K562 (cell line): ENCODE data around the gene RXRA.

ENCODE experiments used
- BRF2 ChIP-seq: IDR thresholded peaks from 3 replicates; pipeline ENCODE4 v1.6.1; 2011; ENCODE audit warnings: borderline replicate concordance, mild to moderate bottlenecking; ENCODE audit not compliant: insufficient read length, insufficient read depth
- CREBBP ChIP-seq: IDR thresholded peaks from one replicate; pipeline ENCODE4 v1.6.1; 2012; ENCODE audit warnings: low read depth, mild to moderate bottlenecking, control low read depth, inconsistent platforms, low read length
- JUND ChIP-seq, 2 experiments: IDR thresholded peaks; 2 replicates in 1 of 2; 3 replicates in 1 of 2; pipeline ENCODE4 v1.6.1; 2011; ENCODE audit warnings: borderline replicate concordance in 2 of 2, low read depth in 2 of 2, low read length in 2 of 2, improper control_type of control experiment in 1 of 2, missing biosample characterization in 1 of 2, missing genetic modification characterization in 1 of 2, missing genetic modification reagents in 1 of 2
- SIN3A ChIP-seq, 2 experiments: fragments of 150-350 bp in 1 of 2; IDR thresholded peaks; 2 replicates each; pipeline ENCODE4 v1.6.1; 2011 to 2016; ENCODE audit warnings: borderline replicate concordance in 2 of 2, low read depth in 2 of 2, low read length in 2 of 2, mild to moderate bottlenecking in 2 of 2, moderate library complexity in 2 of 2; ENCODE audit not compliant: control insufficient read depth in 1 of 2
- SNRNP70 ChIP-seq: fragments of 200-400 bp; formaldehyde crosslinking; optimal IDR thresholded peaks from 2 replicates; pipeline ENCODE3; 2017; ENCODE audit warnings: low read depth, low read length
- TARDBP ChIP-seq: fragments of 450-650 bp; IDR thresholded peaks from 2 replicates; pipeline ENCODE4 v1.6.1; 2016
- TCFL5 ChIP-seq: fragments of 250-450 bp; sonication (Bioruptor Pico); conservative IDR thresholded peaks from 2 replicates; pipeline ENCODE4 v1.6.1; 2021; ENCODE audit warnings: mild to moderate bottlenecking, moderate library complexity, matching md5 sums
- TSHZ1 ChIP-seq: fragments of 250-450 bp; sonication (Bioruptor Pico); IDR thresholded peaks from 2 replicates; pipeline ENCODE4 v1.4.0; 2020; ENCODE audit warnings: mild to moderate bottlenecking, moderate library complexity
- ZNF12 ChIP-seq: sonication (generic); formaldehyde crosslinking; IDR thresholded peaks from 2 replicates; pipeline ENCODE4 v1.4.0; 2020; ENCODE audit warnings: mild to moderate bottlenecking, missing genetic modification reagents
- ZNF311 ChIP-seq: fragments of 250-450 bp; sonication (Bioruptor Pico); IDR thresholded peaks from 2 replicates; pipeline ENCODE4 v1.4.0; 2020; ENCODE audit warnings: mild to moderate bottlenecking, moderate library complexity

- no peak for TF ChIP-seq ZNF311
- TF ChIP-seq SIN3A (IDR thresholded peaks at IDR 0.05; ENCODE audit: borderline replicate concordance in 2 of 2, control insufficient read depth in 1 of 2, low read depth in 2 of 2, low read length in 2 of 2): no peak
- no peak for TF ChIP-seq SNRNP70
- TF ChIP-seq CREBBP: no peak
- TF ChIP-seq TARDBP: no peak
- TF ChIP-seq TSHZ1 (CRISPR knock-in tag): no peak
- no peak for TF ChIP-seq TCFL5 (CRISPR knock-in tag)
- no peak for TF ChIP-seq JUND (IDR thresholded peaks at IDR 0.05; ENCODE audit: borderline replicate concordance, low read depth, low read length)
- TF ChIP-seq JUND (tag; IDR thresholded peaks at IDR 0.05; ENCODE audit: borderline replicate concordance, low read depth, low read length): no peak
- no peak for TF ChIP-seq BRF2
- no peak for TF ChIP-seq ZNF12 (CRISPR knock-in tag)
Measured at GRCh38 chr9:134326724-134327601, 708 bp downstream of the RXRA start.
